ENCODE results near the gene CFAP57. TPM values are rescaled to one million over a fixed set of nuclear protein-coding genes. Genes with fewer than 3 reads are reported as not detected.

The CFAP57 gene
- total RNA-seq, 1 donor from 2014 or later: not detected

GRCh38 chr1:43153443-43153842 is 18.7 kb upstream of the CFAP57 start:
- intact Hi-C loops (cut with micrococcal nuclease): no loop called here
- no peak overlapping the region for H3K4me3 ChIP-seq
- DNase-seq: no peak
- H3K9me3 ChIP-seq (replicated peaks): no peaks in the 10 kb centered on the region
- H3K4me1 ChIP-seq: peaks cover 3% of the 10 kb centered on the region
- no peak overlapping the region for H3K27ac ChIP-seq (replicated peaks)
- no peaks in the 10 kb centered on the region for H3K36me3 ChIP-seq
- peaks cover 41% of the 10 kb centered on the region for H3K27me3 ChIP-seq (ENCODE audit: low read depth)
- TF ChIP-seq CTCF (IDR thresholded peaks at IDR 0.05; ENCODE audit: borderline replicate concordance): no peak

- no peak for DNase-seq
- Histone ChIP-seq H3K9me3 (replicated peaks) (no peaks in the 10 kb centered on the region), H3K27me3 (ENCODE audit: low read depth) (peaks cover 15% of the 10 kb centered on the region), H3K4me3 (no peak overlapping the region), H3K36me3 (no peaks in the 10 kb centered on the region), H3K27ac (replicated peaks) (no peak overlapping the region), H3K4me1 (no peaks in the 10 kb centered on the region)
- TF ChIP-seq CTCF (IDR thresholded peaks at IDR 0.05; ENCODE audit: borderline replicate concordance): no peak
- intact Hi-C loops (cut with micrococcal nuclease): no loop called here
These were observed 16.1 kb upstream of the CFAP57 start for GRCh38 chr1:43156026-43156425.

- no peak for DNase-seq
- H3K9me3 ChIP-seq (replicated peaks): no peaks in the 10 kb centered on the region
- intact Hi-C loops (cut with micrococcal nuclease): no loop called here
- no peaks in the 10 kb centered on the region for H3K27me3 ChIP-seq (ENCODE audit: low read depth)
- no peaks in the 10 kb centered on the region for H3K4me1 ChIP-seq
- TF ChIP-seq CTCF (IDR thresholded peaks at IDR 0.05; ENCODE audit: borderline replicate concordance): no peak
- no peak overlapping the region for H3K27ac ChIP-seq (replicated peaks)
- H3K4me3 ChIP-seq: no peak overlapping the region
- peaks cover 72% of the 10 kb centered on the region for H3K36me3 ChIP-seq
These were observed 7.0 kb upstream of the CFAP57 start for GRCh38 chr1:43165162-43165561.

GRCh38 chr1:43165765-43166164 is 6.4 kb upstream of the CFAP57 start:
- TF ChIP-seq CTCF (IDR thresholded peaks at IDR 0.05; ENCODE audit: borderline replicate concordance): no peak
- Histone ChIP-seq H3K4me3 (no peak overlapping the region), H3K9me3 (replicated peaks) (no peaks in the 10 kb centered on the region), H3K27ac (replicated peaks) (no peak overlapping the region), H3K27me3 (ENCODE audit: low read depth) (no peaks in the 10 kb centered on the region), H3K4me1 (peaks cover 1% of the 10 kb centered on the region), H3K36me3 (peaks cover 77% of the 10 kb centered on the region)
- intact Hi-C loops (cut with micrococcal nuclease): no loop called here
- DNase-seq: no peak

- H3K27ac ChIP-seq (replicated peaks): peak overlapping the region; percentile 60
- no peak for DNase-seq
- peak overlapping the region; percentile 84 for H3K4me3 ChIP-seq
- intact Hi-C loops (cut with micrococcal nuclease): no loop called here
- H3K36me3 ChIP-seq: peaks cover 44% of the 10 kb centered on the region
- no peaks in the 10 kb centered on the region for H3K9me3 ChIP-seq (replicated peaks)
- peaks cover 20% of the 10 kb centered on the region for H3K4me1 ChIP-seq
- H3K27me3 ChIP-seq (ENCODE audit: low read depth): peaks cover 10% of the 10 kb centered on the region
- TF ChIP-seq CTCF (IDR thresholded peaks at IDR 0.05; ENCODE audit: borderline replicate concordance): no peak
These were observed 736 bp upstream of the CFAP57 start for GRCh38 chr1:43171312-43171875.
